A673 (cell line): ENCODE measurements around the gene KIF9.

ENCODE experiments used
- CTCF ChIP-seq: fragments of 300-800, 200-600 bp; sonication (generic); conservative IDR thresholded peaks from 2 replicates; pipeline ENCODE4 v1.5.1; 2017; ENCODE audit warnings: low read depth, mild to moderate bottlenecking, antibody characterized with exemption, low read length, moderate library complexity, mixed read lengths
- EZH2 ChIP-seq: fragments of 200-600 bp; sonication (generic); IDR thresholded peaks from 2 replicates; pipeline ENCODE4 v1.6.1; 2017; ENCODE audit warnings: borderline replicate concordance, low read depth, mild to moderate bottlenecking, mixed read lengths, antibody characterized with exemption, low read length; ENCODE audit not compliant: poor library complexity, severe bottlenecking

DNA sequence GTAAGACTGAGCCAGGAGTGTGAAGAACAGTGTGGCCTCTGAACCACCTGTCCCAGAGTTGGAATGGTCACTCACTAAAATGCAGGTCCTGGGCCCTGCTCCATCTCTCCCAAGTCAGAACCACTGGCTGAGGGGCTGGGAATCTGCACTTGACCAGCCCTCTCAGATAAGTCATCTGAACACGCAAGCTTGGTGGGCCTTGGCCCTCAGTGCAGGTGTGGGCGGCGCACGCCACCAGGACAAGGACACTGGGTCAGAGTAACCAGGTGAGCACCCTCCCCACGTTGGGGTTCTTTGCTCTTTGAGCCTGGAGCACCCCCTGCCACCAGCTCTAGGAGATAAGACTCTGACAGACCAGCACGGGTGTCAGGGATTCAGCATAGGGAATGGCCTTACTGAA is 42.7 kb downstream of the KIF9 start:
- TF ChIP-seq CTCF (no peak), EZH2 (no peak)
